ENCODE results near the gene AGR2. TPM values are rescaled to one million over a fixed set of nuclear protein-coding genes. Genes with fewer than 3 reads are reported as not detected.
"Not testable (repeated sequence)": the region's sequence is repeated elsewhere in the genome, so short reads cannot be mapped to it uniquely, and the experiment has no call there.

AGR2 gene
- total RNA-seq, 1 donor from 2014 or later = not detected

DNA sequence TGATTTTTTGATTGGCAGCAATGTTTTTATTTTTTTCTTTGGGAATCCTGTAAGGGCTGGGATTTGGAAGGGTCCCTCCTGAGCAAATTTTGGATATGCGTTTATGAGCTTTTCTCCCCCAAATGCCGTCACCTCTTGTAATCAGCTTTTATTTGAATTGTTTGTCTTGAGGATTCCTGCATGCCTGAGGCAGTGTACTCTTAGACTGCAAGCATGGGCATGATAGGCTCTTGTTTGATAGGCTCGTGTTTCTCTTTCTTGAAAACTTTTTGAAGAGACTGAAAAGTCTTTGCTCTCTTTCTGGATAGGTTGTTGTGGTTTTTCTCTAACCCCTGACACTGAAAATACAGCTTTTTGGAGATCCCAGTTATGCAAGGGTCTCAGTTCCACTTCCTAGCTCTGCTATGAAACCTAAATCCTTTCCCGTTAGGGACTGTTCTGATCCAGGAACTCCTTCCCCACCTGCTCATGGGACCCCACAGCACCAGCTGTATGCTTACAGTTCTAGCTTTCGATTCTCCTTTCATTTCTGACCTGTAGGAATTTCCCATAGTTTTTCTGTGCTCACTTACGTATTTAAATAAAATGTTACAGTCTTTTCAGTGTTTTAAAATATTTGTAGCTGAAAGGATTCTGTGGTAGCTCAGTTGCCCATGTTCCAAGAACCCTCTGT is 34.0 kb downstream of the AGR2 start:
- Mint-ChIP-seq H3K4me3 (no peak overlapping the region), H3K9me3 (no peaks in the 10 kb centered on the region)

GRCh38 chr7:16769994-16770393 is 34.8 kb downstream of the AGR2 start:
- not testable (repeated sequence) for H3K4me3 Mint-ChIP-seq; H3K27me3 Mint-ChIP-seq (ENCODE audit: low read depth); H3K27ac Mint-ChIP-seq (ENCODE audit: unreplicated experiment); H3K36me3 Mint-ChIP-seq (ENCODE audit: low read depth); H3K9me3 Mint-ChIP-seq; DNase-seq (ENCODE audit: low read depth, low spot score); H3K4me1 Mint-ChIP-seq

More for the DNA sequence above, 34.0 kb downstream of the AGR2 start:
- no peaks in the 10 kb centered on the region for H3K27me3 Mint-ChIP-seq (ENCODE audit: low read depth)
- peaks cover 6% of the 10 kb centered on the region for H3K36me3 Mint-ChIP-seq (ENCODE audit: low read depth)
- H3K4me1 Mint-ChIP-seq = peaks cover 8% of the 10 kb centered on the region
- DNase-seq (ENCODE audit: low read depth, low spot score) = no peak
- no peak overlapping the region for H3K27ac Mint-ChIP-seq (ENCODE audit: unreplicated experiment)
- no peak for TF ChIP-seq CTCF (conservative IDR thresholded peaks at IDR 0.05)

DNA sequence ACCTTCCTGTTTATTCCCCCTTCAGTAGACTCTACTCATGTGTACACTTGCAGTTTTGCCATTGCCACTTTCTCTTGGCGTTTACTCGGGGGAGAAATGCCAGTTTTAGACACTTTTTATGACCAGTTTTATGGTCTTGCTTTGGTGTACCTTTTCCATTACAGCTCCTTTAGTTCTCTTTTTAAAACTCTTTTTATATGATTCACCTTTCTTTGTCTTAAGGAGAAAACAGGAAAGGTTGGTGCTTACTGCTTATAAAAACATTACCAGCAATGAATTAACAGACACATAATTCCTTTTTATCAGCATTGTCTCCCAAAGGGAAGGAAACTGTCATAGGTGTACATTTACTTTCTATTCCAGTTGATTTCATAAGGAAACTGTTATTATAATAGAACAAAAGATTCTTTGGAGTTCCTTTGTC is 39.4 kb downstream of the AGR2 start:
- no peak for TF ChIP-seq CTCF (conservative IDR thresholded peaks at IDR 0.05)
- Mint-ChIP-seq H3K27ac (ENCODE audit: unreplicated experiment) (no peak overlapping the region), H3K36me3 (ENCODE audit: low read depth) (peaks cover 15% of the 10 kb centered on the region), H3K9me3 (no peaks in the 10 kb centered on the region), H3K4me1 (peaks cover 2% of the 10 kb centered on the region), H3K4me3 (no peak overlapping the region), H3K27me3 (ENCODE audit: low read depth) (no peaks in the 10 kb centered on the region)
- DNase-seq (ENCODE audit: low read depth, low spot score) = no peak

GRCh38 chr7:16764942-16765341 is 39.9 kb downstream of the AGR2 start:
- Mint-ChIP-seq H3K36me3 (ENCODE audit: low read depth) (peaks cover 18% of the 10 kb centered on the region), H3K4me3 (no peak overlapping the region), H3K27me3 (ENCODE audit: low read depth) (no peaks in the 10 kb centered on the region), H3K9me3 (no peaks in the 10 kb centered on the region), H3K4me1 (no peaks in the 10 kb centered on the region), H3K27ac (ENCODE audit: unreplicated experiment) (no peak overlapping the region)
- no peak for TF ChIP-seq CTCF (conservative IDR thresholded peaks at IDR 0.05)
- no peak for DNase-seq (ENCODE audit: low read depth, low spot score)

DNA sequence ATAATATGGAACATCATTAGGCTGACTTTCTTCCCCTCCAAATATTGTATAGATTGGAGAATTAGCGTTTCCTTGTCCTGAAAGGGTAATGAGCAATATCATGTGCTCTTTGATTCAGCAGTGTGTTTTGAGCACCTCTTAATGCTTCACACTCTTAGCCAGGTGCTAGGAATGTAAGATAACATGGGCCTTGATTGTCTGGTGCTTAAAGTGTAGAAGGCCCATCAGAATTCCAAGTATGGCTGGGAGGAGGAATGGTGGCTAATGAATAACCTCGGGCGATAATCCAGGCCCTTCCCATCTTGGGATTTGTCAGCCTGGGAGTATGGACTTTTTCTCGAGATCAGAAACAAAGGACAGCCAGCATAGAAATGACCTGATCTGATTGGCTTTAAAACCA is 42.6 kb downstream of the AGR2 start:
- TF ChIP-seq CTCF (conservative IDR thresholded peaks at IDR 0.05) = no peak
- no peak overlapping the region for H3K27ac Mint-ChIP-seq (ENCODE audit: unreplicated experiment)
- H3K36me3 Mint-ChIP-seq (ENCODE audit: low read depth) = peaks cover 23% of the 10 kb centered on the region
- DNase-seq (ENCODE audit: low read depth, low spot score) = no peak
- H3K27me3 Mint-ChIP-seq (ENCODE audit: low read depth) = no peaks in the 10 kb centered on the region
- H3K9me3 Mint-ChIP-seq = no peaks in the 10 kb centered on the region
- no peaks in the 10 kb centered on the region for H3K4me1 Mint-ChIP-seq
- no peak overlapping the region for H3K4me3 Mint-ChIP-seq

GRCh38 chr7:16759840-16760239 is 45.0 kb downstream of the AGR2 start:
- no peaks in the 10 kb centered on the region for H3K9me3 Mint-ChIP-seq
- peaks cover 2% of the 10 kb centered on the region for H3K27me3 Mint-ChIP-seq (ENCODE audit: low read depth)
- no peak for TF ChIP-seq CTCF (conservative IDR thresholded peaks at IDR 0.05)
- H3K36me3 Mint-ChIP-seq (ENCODE audit: low read depth) = peaks cover 22% of the 10 kb centered on the region
- no peak for DNase-seq (ENCODE audit: low read depth, low spot score)
- H3K27ac Mint-ChIP-seq (ENCODE audit: unreplicated experiment) = no peak overlapping the region
- H3K4me1 Mint-ChIP-seq = peaks cover 13% of the 10 kb centered on the region
- no peak overlapping the region for H3K4me3 Mint-ChIP-seq
